Measurements from ENCODE around the gene CDH5. TPM values are rescaled to one million over a fixed set of nuclear protein-coding genes. Genes with fewer than 3 reads are reported as not detected.

Gene CDH5
- total RNA-seq, 1 experiment from 2014 or later: 0.26 TPM

DNA sequence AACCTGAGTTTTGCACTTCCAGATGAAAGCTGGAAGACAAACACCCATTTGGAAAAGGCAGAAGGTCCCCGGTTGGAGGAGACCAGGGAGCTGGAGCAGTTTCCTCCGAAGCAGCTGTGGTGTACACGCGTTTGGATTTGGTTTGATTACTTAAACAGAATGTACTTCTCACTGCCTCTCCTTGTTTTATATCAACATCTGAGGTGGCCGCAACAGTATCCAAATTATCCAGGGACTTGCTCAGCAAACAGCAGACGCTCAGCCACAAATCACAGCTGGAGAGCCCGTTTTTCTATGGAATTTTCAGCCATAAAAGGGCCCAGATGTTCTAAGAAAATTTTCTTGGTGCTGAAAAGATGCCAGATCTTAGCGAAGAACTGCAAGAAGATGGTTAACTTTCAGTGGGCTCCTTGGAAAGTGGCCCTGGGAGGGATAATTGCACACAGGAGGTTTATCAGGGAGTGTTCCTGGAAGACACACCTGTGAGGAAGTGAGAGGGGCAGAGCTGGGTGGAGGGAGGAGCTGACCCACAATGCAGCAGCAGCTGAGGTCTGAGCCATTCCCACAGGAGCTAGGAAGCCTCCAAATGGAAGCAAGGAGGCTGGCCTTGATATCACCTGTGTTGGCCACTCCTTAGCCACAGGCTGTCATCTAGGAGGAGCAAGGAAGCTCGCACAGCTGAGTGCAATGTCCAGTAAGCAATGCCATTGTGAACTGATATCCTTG lies 28.9 kb upstream of the CDH5 start:
- DNase-seq (ENCODE audit: low spot score): no peak

DNA sequence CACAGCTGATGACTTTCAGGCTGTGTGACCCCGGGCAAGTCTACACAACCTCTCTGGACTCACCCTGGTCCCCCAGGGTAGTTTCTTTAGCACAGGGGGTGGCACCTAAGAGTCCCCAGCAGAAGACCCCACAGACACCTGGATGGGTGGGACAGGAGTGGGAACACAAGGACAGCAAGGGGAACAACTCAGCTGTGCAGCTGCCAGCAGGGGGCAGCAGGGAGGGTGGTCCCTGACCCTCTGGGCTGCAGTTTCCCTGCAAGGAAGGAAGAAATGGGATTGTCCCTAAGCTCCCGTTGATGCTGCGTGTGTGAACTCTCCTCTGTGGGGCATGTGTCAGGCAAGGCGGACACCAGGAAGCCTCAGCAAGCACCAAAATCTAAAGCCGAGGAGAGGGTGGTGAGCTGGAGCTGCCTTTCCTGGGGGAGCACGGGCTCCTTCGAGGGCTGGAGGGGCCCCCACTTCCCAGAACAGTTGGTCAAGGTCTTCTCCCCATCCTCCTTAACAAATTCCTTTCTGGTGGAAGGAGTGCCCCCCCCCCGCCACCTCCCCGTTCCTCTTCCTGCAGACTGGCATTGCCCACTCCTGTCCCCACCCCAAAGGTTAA lies 24.1 kb upstream of the CDH5 start:
- Histone ChIP-seq H3K36me3 (ENCODE audit: insufficient read depth, low read length, poor library complexity, severe bottlenecking) (no peaks in the 10 kb centered on the region), H3K4me1 (ENCODE audit: insufficient read depth, low read length, poor library complexity, severe bottlenecking) (no peaks in the 10 kb centered on the region), H3K27ac (ENCODE audit: low read depth, low read length, poor library complexity, severe bottlenecking) (no peak overlapping the region), H3K9me3 (ENCODE audit: low read depth, low read length, poor library complexity, severe bottlenecking) (no peaks in the 10 kb centered on the region), H3K4me3 (ENCODE audit: low read depth, low read length, poor library complexity, severe bottlenecking) (no peak overlapping the region), H3K27me3 (replicated peaks; ENCODE audit: insufficient read depth, low read depth, low read length, poor library complexity) (no peaks in the 10 kb centered on the region)
- POLR2A ChIA-PET (ENCODE audit: low non-redundant PET): no interaction called here
- no TSS peak for BruUV-seq (replicated peaks)
- intact Hi-C loops (cut with micrococcal nuclease; ENCODE audit: unreplicated experiment): loop anchor here (1.0 to 10.0 kb wide), 2 partner anchors 68 to 141 kb away; no protein-coding TSS in a partner anchor
- CTCF ChIA-PET: interaction anchor here (0.6 to 0.7 kb wide), 3 partner anchors 22 to 733 kb away, joined by 3 to 6 read pairs (median 4); no protein-coding TSS in a partner anchor
- peak; percentile 61 for DNase-seq (ENCODE audit: low spot score)
- TF ChIP-seq, protein P1, sequence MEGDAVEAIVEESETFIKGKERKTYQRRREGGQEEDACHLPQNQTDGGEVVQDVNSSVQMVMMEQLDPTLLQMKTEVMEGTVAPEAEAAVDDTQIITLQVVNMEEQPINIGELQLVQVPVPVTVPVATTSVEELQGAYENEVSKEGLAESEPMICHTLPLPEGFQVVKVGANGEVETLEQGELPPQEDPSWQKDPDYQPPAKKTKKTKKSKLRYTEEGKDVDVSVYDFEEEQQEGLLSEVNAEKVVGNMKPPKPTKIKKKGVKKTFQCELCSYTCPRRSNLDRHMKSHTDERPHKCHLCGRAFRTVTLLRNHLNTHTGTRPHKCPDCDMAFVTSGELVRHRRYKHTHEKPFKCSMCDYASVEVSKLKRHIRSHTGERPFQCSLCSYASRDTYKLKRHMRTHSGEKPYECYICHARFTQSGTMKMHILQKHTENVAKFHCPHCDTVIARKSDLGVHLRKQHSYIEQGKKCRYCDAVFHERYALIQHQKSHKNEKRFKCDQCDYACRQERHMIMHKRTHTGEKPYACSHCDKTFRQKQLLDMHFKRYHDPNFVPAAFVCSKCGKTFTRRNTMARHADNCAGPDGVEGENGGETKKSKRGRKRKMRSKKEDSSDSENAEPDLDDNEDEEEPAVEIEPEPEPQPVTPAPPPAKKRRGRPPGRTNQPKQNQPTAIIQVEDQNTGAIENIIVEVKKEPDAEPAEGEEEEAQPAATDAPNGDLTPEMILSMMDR (conservative IDR thresholded peaks at IDR 0.05; ENCODE audit: low read depth, low read length): peak; percentile 82
- TF ChIP-seq EZH2 (IDR thresholded peaks at IDR 0.05; ENCODE audit: borderline replicate concordance, low read depth, low read length, poor library complexity, severe bottlenecking): no peak

More for the DNA sequence above, 28.9 kb upstream of the CDH5 start:
- TF ChIP-seq, protein P1 (conservative IDR thresholded peaks at IDR 0.05; ENCODE audit: low read depth, low read length): no peak
- no peak for TF ChIP-seq EZH2 (IDR thresholded peaks at IDR 0.05; ENCODE audit: borderline replicate concordance, low read depth, low read length, poor library complexity, severe bottlenecking)
- Histone ChIP-seq H3K27ac (ENCODE audit: low read depth, low read length, poor library complexity, severe bottlenecking) (no peak overlapping the region), H3K4me1 (ENCODE audit: insufficient read depth, low read length, poor library complexity, severe bottlenecking) (peaks cover 6% of the 10 kb centered on the region), H3K36me3 (ENCODE audit: insufficient read depth, low read length, poor library complexity, severe bottlenecking) (no peaks in the 10 kb centered on the region), H3K9me3 (ENCODE audit: low read depth, low read length, poor library complexity, severe bottlenecking) (no peaks in the 10 kb centered on the region), H3K27me3 (replicated peaks; ENCODE audit: insufficient read depth, low read depth, low read length, poor library complexity) (no peaks in the 10 kb centered on the region), H3K4me3 (ENCODE audit: low read depth, low read length, poor library complexity, severe bottlenecking) (no peak overlapping the region)
- intact Hi-C loops (cut with micrococcal nuclease; ENCODE audit: unreplicated experiment): no loop called here
- ChIA-PET CTCF (no interaction called here), POLR2A (ENCODE audit: low non-redundant PET) (no interaction called here)
- BruUV-seq (replicated peaks): no TSS peak

DNA sequence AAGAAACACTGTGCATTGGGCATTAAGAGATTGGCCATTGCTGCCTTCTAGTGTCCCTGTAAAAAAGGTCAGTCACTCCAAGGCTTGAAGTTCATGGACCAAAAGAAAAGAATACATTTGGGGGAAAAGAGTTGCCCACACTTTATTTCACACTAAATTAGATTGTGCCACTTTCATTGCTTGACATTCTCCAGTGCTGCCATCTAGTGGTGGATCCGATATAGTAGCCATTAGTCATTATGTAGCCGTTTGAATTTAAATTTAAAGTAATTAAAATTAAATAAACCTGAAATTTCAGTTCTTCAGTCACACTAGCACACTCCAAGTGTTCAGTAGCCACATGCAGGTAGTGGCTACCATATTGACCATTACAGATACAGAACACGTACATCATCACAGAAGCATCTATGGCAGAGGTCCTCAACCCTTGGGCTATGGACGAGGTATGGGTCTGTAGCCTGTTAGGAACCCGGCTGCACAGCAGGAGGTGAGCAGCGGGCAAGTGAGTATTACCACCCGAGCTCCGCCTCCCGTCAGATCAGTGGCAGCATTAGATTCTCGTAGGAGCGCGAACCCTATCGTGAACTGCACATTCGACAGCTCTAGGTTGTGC lies 21.9 kb upstream of the CDH5 start:
- TF ChIP-seq EZH2 (IDR thresholded peaks at IDR 0.05; ENCODE audit: borderline replicate concordance, low read depth, low read length, poor library complexity, severe bottlenecking): no peak
- TF ChIP-seq, protein P1 (conservative IDR thresholded peaks at IDR 0.05; ENCODE audit: low read depth, low read length): peak; percentile 90
- no peaks in the 10 kb centered on the region for H3K27me3 ChIP-seq (replicated peaks; ENCODE audit: insufficient read depth, low read depth, low read length, poor library complexity)
- DNase-seq (ENCODE audit: low spot score): peak; percentile 58
- no peaks in the 10 kb centered on the region for H3K36me3 ChIP-seq (ENCODE audit: insufficient read depth, low read length, poor library complexity, severe bottlenecking)
- intact Hi-C loops (cut with micrococcal nuclease; ENCODE audit: unreplicated experiment): loop anchor here (10.0 kb wide), 1 partner anchor 70 kb away; no protein-coding TSS in a partner anchor
- H3K4me3 ChIP-seq (ENCODE audit: low read depth, low read length, poor library complexity, severe bottlenecking): no peak overlapping the region
- BruUV-seq (replicated peaks): no TSS peak
- POLR2A ChIA-PET (ENCODE audit: low non-redundant PET): no interaction called here
- no peak overlapping the region for H3K27ac ChIP-seq (ENCODE audit: low read depth, low read length, poor library complexity, severe bottlenecking)
- H3K9me3 ChIP-seq (ENCODE audit: low read depth, low read length, poor library complexity, severe bottlenecking): no peaks in the 10 kb centered on the region
- no peaks in the 10 kb centered on the region for H3K4me1 ChIP-seq (ENCODE audit: insufficient read depth, low read length, poor library complexity, severe bottlenecking)
- CTCF ChIA-PET: interaction anchor here (0.5 to 1.4 kb wide), 5 partner anchors 8 to 132 kb away, joined by 3 to 6 read pairs (median 4); no protein-coding TSS in a partner anchor

Data from A673 (cell line).